ENCODE data around the gene RMND1. TPM values are rescaled to one million over a fixed set of nuclear protein-coding genes. Genes with fewer than 3 reads are reported as not detected.

RMND1 gene
- total RNA-seq, 1 experiment from 2014 or later = 39.1 TPM

- Mint-ChIP-seq H3K27ac (ENCODE audit: unreplicated experiment) (no peak overlapping the region), H3K36me3 (ENCODE audit: insufficient read depth, unreplicated experiment) (peaks cover 52% of the 10 kb centered on the region), H3K9me3 (ENCODE audit: unreplicated experiment) (no peaks in the 10 kb centered on the region), H3K27me3 (ENCODE audit: insufficient read depth, unreplicated experiment) (no peaks in the 10 kb centered on the region), H3K4me1 (ENCODE audit: low read depth, unreplicated experiment) (no peaks in the 10 kb centered on the region), H3K4me3 (ENCODE audit: unreplicated experiment) (no peak overlapping the region)
- no peak for TF ChIP-seq CTCF (IDR thresholded peaks at IDR 0.05; ENCODE audit: insufficient read depth in 1 of 2, low read depth in 1 of 2, low read length in 1 of 2, severe bottlenecking in 1 of 2, unreplicated experiment in 1 of 2)
- DNase-seq = no peak
- Histone ChIP-seq H3K36me3 (ENCODE audit: control insufficient read depth, insufficient read depth, low read length) (0 out of 2 replicates have a peak, but pooled peaks cover 2% of the 10 kb centered on the region), H3K9me3 (no peaks in the 10 kb centered on the region), H3K27me3 (replicated peaks; ENCODE audit: control insufficient read depth, insufficient read depth, low read length) (no peaks in the 10 kb centered on the region), H3K4me3 (ENCODE audit: low read depth, low read length) (no peak overlapping the region), H3K4me1 (no peaks in the 10 kb centered on the region)
- POLR2A ChIA-PET = no interaction called here
- CTCF ChIA-PET = interaction anchor here (1.0 kb wide), 1 partner anchor 36 kb away, joined by 4 read pairs; no protein-coding TSS in a partner anchor
- intact Hi-C loops (cut with micrococcal nuclease; ENCODE audit: unreplicated experiment) = no loop called here
- no TSS peak for BruUV-seq (replicated peaks)
These were observed 81.3 kb downstream of the RMND1 start for GRCh38 chr6:151370509-151371078.

- H3K27ac Mint-ChIP-seq (ENCODE audit: unreplicated experiment) = no peak overlapping the region
- Histone ChIP-seq H3K36me3 (ENCODE audit: control insufficient read depth, insufficient read depth, low read length) (peaks cover 2% of the 10 kb centered on the region; the same call in 1 of the 2 replicates), H3K4me1 (no peaks in the 10 kb centered on the region), H3K9me3 (no peaks in the 10 kb centered on the region), H3K4me3 (ENCODE audit: low read depth, low read length) (no peak overlapping the region), H3K27me3 (replicated peaks; ENCODE audit: control insufficient read depth, insufficient read depth, low read length) (no peaks in the 10 kb centered on the region)
- H3K9me3 Mint-ChIP-seq (ENCODE audit: unreplicated experiment) = no peaks in the 10 kb centered on the region
- no peaks in the 10 kb centered on the region for H3K27me3 Mint-ChIP-seq (ENCODE audit: insufficient read depth, unreplicated experiment)
- CTCF ChIA-PET = interaction anchor here (0.7 kb wide), 1 partner anchor 263 kb away, joined by 3 read pairs; no protein-coding TSS in a partner anchor
- POLR2A ChIA-PET = no interaction called here
- no peak for TF ChIP-seq CTCF (IDR thresholded peaks at IDR 0.05; ENCODE audit: insufficient read depth in 1 of 2, low read depth in 1 of 2, low read length in 1 of 2, severe bottlenecking in 1 of 2, unreplicated experiment in 1 of 2)
- no peak for DNase-seq
- no TSS peak for BruUV-seq (replicated peaks)
- H3K36me3 Mint-ChIP-seq (ENCODE audit: insufficient read depth, unreplicated experiment) = peaks cover 39% of the 10 kb centered on the region
- no peak overlapping the region for H3K4me3 Mint-ChIP-seq (ENCODE audit: unreplicated experiment)
- H3K4me1 Mint-ChIP-seq (ENCODE audit: low read depth, unreplicated experiment) = no peaks in the 10 kb centered on the region
- intact Hi-C loops (cut with micrococcal nuclease; ENCODE audit: unreplicated experiment) = no loop called here
These were observed 86.7 kb downstream of the RMND1 start for GRCh38 chr6:151365233-151365632.

- no peak for DNase-seq
- no peak overlapping the region for H3K27ac Mint-ChIP-seq (ENCODE audit: unreplicated experiment)
- Histone ChIP-seq H3K27me3 (replicated peaks; ENCODE audit: control insufficient read depth, insufficient read depth, low read length) (no peaks in the 10 kb centered on the region), H3K4me3 (ENCODE audit: low read depth, low read length) (no peak overlapping the region), H3K4me1 (no peaks in the 10 kb centered on the region), H3K36me3 (ENCODE audit: control insufficient read depth, insufficient read depth, low read length) (no peaks in the 10 kb centered on the region), H3K9me3 (no peaks in the 10 kb centered on the region)
- ChIA-PET CTCF (no interaction called here), POLR2A (no interaction called here)
- intact Hi-C loops (cut with micrococcal nuclease; ENCODE audit: unreplicated experiment) = no loop called here
- H3K4me3 Mint-ChIP-seq (ENCODE audit: unreplicated experiment) = no peak overlapping the region
- no peaks in the 10 kb centered on the region for H3K9me3 Mint-ChIP-seq (ENCODE audit: unreplicated experiment)
- H3K36me3 Mint-ChIP-seq (ENCODE audit: insufficient read depth, unreplicated experiment) = peaks cover 12% of the 10 kb centered on the region
- no TSS peak for BruUV-seq (replicated peaks)
- H3K27me3 Mint-ChIP-seq (ENCODE audit: insufficient read depth, unreplicated experiment) = no peaks in the 10 kb centered on the region
- TF ChIP-seq CTCF (IDR thresholded peaks at IDR 0.05; ENCODE audit: insufficient read depth in 1 of 2, low read depth in 1 of 2, low read length in 1 of 2, severe bottlenecking in 1 of 2, unreplicated experiment in 1 of 2) = no peak
- no peaks in the 10 kb centered on the region for H3K4me1 Mint-ChIP-seq (ENCODE audit: low read depth, unreplicated experiment)
These were observed 92.4 kb downstream of the RMND1 start for GRCh38 chr6:151359486-151359885.

Data from Caco-2 (cell line).